Testis (tissue), 3 donors: Measurements from ENCODE around the gene TRMU. TPM values are rescaled to one million over a fixed set of nuclear protein-coding genes. Genes with fewer than 3 reads are reported as not detected.
A peak's percentile ranks its signal among the peaks of the same experiment; 100 is the strongest.

Experiments
- DNase-seq: peaks from one replicate; pipeline ENCODE4 v3.0.0-alpha.2; 2019
- H3K27ac ChIP-seq, 2 donors: fragments of 200-600 bp; sonication (generic); one replicate each; pipeline ENCODE4 v1.5.1; 2019
- H3K27me3 ChIP-seq: fragments of 200-600 bp; sonication (generic); one replicate; pipeline ENCODE4 v1.5.1; 2019
- H3K36me3 ChIP-seq: fragments of 200-600 bp; sonication (generic); one replicate; pipeline ENCODE4 v1.5.1; 2017; ENCODE audit warnings: low read depth; ENCODE audit errors: missing control alignments
- H3K4me1 ChIP-seq: fragments of 200-600 bp; sonication (generic); one replicate; pipeline ENCODE4 v1.5.1; 2019
- H3K4me3 ChIP-seq, 2 donors: fragments of 200-600 bp; sonication (generic); one replicate each; pipeline ENCODE4 v1.5.1; 2017 to 2019
- H3K9me3 ChIP-seq: fragments of 200-600 bp; sonication (generic); one replicate; pipeline ENCODE4 v1.5.1; 2017
- POLR2A ChIP-seq: fragments of 450-650 bp; IDR thresholded peaks from one replicate; pipeline ENCODE4 v1.6.1; 2017; ENCODE audit warnings: antibody characterized with exemption, mild to moderate bottlenecking, moderate library complexity
- WGBS, 2 donors: methylation state at CpG; one replicate each; pipeline ENCODE4 v1.1.5; 2018; 5-methylcytosine and 5-hydroxymethylcytosine counted together
- intact Hi-C: fragments of 100-400 bp; cut with DNase I; formaldehyde crosslinking; loops from one replicate; pipeline ENCODE4 v1.15.1; 2023; ENCODE audit warnings: low total_unique reads
- polyA plus RNA-seq: library from polyadenylated mRNA; stranded (reverse); fragments of 350-450 nt; fragmentation: Illumina TruSeq; extraction: RNeasy Lipid Tissue Mini Kit (QIAGEN cat#74804); gene quantifications from one replicate; pipeline ENCODE4 v1.2.3, GENCODE V29; 2014; ENCODE audit warnings: low read depth, low replicate concordance; ENCODE audit not compliant: insufficient read depth
- total RNA-seq, 2 donors: library from RNA; depleted of rRNA; stranded (reverse); fragments of >200 nt; gene quantifications; one replicate each; pipeline ENCODE4 v1.2.3, GENCODE V29; 2016
- TF ChIP-seq, protein P1 (sequence below), 3 experiments: fragments of 450-650 bp in 2 of 3; fragments of 200-600 bp in 1 of 3; sonication (generic) in 1 of 3; IDR thresholded peaks; one replicate each; pipeline ENCODE4 v1.5.1; 2016 to 2019; ENCODE audit warnings: antibody characterized with exemption in 3 of 3, mild to moderate bottlenecking in 2 of 3, moderate library complexity in 1 of 3

The TRMU gene
- total and polyA plus RNA-seq, 3 donors from 2014 or later = 24.8 to 63.5 (median 57.3) TPM

DNA sequence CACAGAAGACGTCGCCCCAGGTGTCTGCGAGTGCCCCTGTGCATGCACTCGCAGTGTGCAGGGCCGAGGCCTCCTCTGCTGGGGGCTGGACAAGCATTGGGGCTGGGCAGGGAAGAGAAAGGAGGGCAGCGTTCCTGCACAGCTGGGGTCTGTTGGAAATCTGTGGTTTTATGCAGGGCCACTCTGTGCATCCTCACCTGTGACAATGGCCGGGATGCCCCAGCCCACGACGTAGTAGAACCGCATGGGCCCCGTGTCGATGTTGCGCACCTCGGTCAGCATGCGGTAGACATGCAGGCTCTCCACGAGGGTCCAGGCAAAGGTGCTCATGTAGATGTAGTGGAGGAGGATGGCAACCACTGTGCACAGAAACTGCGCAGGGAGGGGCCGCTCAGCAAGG is 37.2 kb downstream of the TRMU start:
- Histone ChIP-seq H3K4me1 (no peaks in the 10 kb centered on the region), H3K36me3 (no peaks in the 10 kb centered on the region), H3K4me3 (no peak overlapping the region), H3K9me3 (no peaks in the 10 kb centered on the region), H3K27ac (no peak overlapping the region), H3K27me3 (no peaks in the 10 kb centered on the region)
- WGBS, 2 donors = 90 to 91% methylated on average over 14 to 18 of the region's 18 CpGs
- no peak for TF ChIP-seq POLR2A
- TF ChIP-seq, protein P1, sequence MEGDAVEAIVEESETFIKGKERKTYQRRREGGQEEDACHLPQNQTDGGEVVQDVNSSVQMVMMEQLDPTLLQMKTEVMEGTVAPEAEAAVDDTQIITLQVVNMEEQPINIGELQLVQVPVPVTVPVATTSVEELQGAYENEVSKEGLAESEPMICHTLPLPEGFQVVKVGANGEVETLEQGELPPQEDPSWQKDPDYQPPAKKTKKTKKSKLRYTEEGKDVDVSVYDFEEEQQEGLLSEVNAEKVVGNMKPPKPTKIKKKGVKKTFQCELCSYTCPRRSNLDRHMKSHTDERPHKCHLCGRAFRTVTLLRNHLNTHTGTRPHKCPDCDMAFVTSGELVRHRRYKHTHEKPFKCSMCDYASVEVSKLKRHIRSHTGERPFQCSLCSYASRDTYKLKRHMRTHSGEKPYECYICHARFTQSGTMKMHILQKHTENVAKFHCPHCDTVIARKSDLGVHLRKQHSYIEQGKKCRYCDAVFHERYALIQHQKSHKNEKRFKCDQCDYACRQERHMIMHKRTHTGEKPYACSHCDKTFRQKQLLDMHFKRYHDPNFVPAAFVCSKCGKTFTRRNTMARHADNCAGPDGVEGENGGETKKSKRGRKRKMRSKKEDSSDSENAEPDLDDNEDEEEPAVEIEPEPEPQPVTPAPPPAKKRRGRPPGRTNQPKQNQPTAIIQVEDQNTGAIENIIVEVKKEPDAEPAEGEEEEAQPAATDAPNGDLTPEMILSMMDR (IDR thresholded peaks at IDR 0.05) = no peak
- intact Hi-C loops = no loop called here
- DNase-seq = no peak

DNA sequence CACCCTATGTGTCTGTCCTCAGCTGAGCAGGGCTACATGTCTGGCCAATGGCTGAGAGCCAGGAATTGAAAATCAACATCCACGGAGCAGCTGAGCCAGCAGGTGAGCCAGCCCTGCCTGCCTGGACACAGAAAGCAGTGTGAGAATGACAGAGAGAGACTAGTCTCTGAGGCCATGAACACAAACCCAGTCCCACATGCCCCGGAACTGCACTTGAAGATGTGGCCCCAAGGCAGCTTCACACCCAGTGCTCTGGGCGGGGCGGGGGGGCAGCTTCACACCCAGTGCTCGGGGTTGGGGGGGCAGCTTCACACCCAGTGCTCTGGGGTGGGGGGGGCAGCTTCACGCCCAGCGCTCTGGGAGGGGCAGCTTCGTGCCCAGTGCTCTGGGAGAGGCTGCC is 37.6 kb downstream of the TRMU start:
- no peak for DNase-seq
- TF ChIP-seq POLR2A = no peak
- TF ChIP-seq, protein P1 (IDR thresholded peaks at IDR 0.05) = no peak
- Histone ChIP-seq H3K4me3 (no peak overlapping the region), H3K4me1 (no peaks in the 10 kb centered on the region), H3K27ac (no peak overlapping the region), H3K36me3 (no peaks in the 10 kb centered on the region), H3K9me3 (no peaks in the 10 kb centered on the region), H3K27me3 (no peaks in the 10 kb centered on the region)
- intact Hi-C loops = no loop called here
- WGBS, 2 donors = 67 to 75% methylated on average over 1 to 8 of the region's 8 CpGs

DNA sequence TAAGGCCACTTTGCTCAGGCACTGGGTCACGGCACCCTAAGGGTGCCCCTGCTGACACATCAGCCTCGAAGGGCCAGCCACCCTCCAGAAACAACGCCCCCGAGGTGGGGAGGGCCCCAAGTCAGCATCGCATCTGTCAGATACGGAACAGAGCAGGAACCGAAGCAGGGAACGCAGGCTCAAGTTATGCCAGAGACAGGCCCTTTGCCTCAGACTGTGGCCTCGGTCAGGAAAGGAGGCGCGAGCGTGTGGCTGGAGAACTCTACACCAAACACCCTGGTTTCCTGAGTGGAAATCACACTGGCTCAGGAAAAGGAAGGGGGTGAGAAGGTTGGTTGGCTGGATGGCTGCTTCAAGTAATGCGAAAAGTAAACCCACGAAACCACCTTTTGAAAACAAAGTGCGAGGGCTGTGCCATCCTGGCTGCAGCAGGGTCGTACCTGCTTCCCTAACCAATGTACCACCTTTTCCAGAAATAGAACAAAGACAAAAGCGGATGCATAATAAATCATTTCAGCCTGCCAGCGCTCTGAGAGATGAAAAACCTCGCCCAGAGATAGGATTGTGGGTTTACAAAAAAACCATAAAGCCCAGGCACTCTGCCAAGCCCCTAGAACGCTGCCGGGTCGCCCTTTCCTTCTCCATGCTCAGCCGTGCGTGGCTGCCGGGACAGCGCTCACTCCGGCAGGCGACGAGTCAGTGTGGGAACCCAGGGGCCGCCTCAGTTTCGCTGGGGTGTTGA is 38.6 kb downstream of the TRMU start:
- Histone ChIP-seq H3K4me1 (no peaks in the 10 kb centered on the region), H3K27ac (no peak overlapping the region)

GRCh38 chr22:46374663-46375474 is 39.4 kb downstream of the TRMU start:
- 73 to 80% methylated on average over 9 to 38 of the region's 38 CpGs for WGBS, 2 donors
- Histone ChIP-seq H3K9me3 (no peaks in the 10 kb centered on the region), H3K4me1 (no peaks in the 10 kb centered on the region), H3K27me3 (no peaks in the 10 kb centered on the region), H3K36me3 (no peaks in the 10 kb centered on the region), H3K27ac (no peak overlapping the region), H3K4me3 (peak overlapping the region in 1 of 2 donors; percentile 41)
- TF ChIP-seq, protein P1 (IDR thresholded peaks at IDR 0.05) = no peak
- TF ChIP-seq POLR2A = no peak
- DNase-seq = no peak
- intact Hi-C loops = no loop called here

More for the DNA sequence above, 38.6 kb downstream of the TRMU start:
- DNase-seq = no peak
- 41 to 54% methylated on average over 31 of the region's 31 CpGs for WGBS, 2 donors
- Histone ChIP-seq H3K9me3 (no peaks in the 10 kb centered on the region), H3K36me3 (no peaks in the 10 kb centered on the region), H3K27me3 (no peaks in the 10 kb centered on the region), H3K4me3 (peak overlapping the region in 1 of 2 donors; percentile 41)
- TF ChIP-seq POLR2A = no peak
- TF ChIP-seq, protein P1 (IDR thresholded peaks at IDR 0.05) = no peak
- intact Hi-C loops = no loop called here
